Nephron (organoid): ENCODE results near the gene TLR9.

Source experiments
- H3K27ac Mint-ChIP-seq, 3 experiments: 2 replicates each; pipeline ENCODE4 v1.8.0; 2020; ENCODE audit warnings: mixed read lengths in 3 of 3, mild to moderate bottlenecking in 2 of 3, moderate library complexity in 1 of 3
- H3K27me3 Mint-ChIP-seq: 2 replicates; pipeline ENCODE4 v1.8.0; 2021; ENCODE audit warnings: low read depth, mild to moderate bottlenecking, moderate library complexity, mixed read lengths
- H3K36me3 Mint-ChIP-seq: 2 replicates; pipeline ENCODE4 v1.8.0; 2020; ENCODE audit warnings: low read depth, mixed read lengths
- H3K4me1 Mint-ChIP-seq: 2 replicates; pipeline ENCODE4 v1.8.0; 2020; ENCODE audit warnings: mixed read lengths
- H3K4me3 Mint-ChIP-seq, 3 experiments: 2 replicates each; pipeline ENCODE4 v1.8.0; 2020; ENCODE audit warnings: mild to moderate bottlenecking in 3 of 3, mixed read lengths in 3 of 3, moderate library complexity in 2 of 3
- H3K9me3 Mint-ChIP-seq: 2 replicates; pipeline ENCODE4 v1.8.0; 2020; ENCODE audit warnings: mixed read lengths
- TF ChIP-seq, protein P1 (sequence below), 3 experiments: fragments of 200-600 bp; sonication (generic); IDR thresholded peaks; one replicate each; pipeline ENCODE4 v1.5.0; 2021; ENCODE audit warnings: antibody characterized with exemption in 3 of 3; ENCODE audit not compliant: unreplicated experiment in 3 of 3

The TLR9 gene

DNA sequence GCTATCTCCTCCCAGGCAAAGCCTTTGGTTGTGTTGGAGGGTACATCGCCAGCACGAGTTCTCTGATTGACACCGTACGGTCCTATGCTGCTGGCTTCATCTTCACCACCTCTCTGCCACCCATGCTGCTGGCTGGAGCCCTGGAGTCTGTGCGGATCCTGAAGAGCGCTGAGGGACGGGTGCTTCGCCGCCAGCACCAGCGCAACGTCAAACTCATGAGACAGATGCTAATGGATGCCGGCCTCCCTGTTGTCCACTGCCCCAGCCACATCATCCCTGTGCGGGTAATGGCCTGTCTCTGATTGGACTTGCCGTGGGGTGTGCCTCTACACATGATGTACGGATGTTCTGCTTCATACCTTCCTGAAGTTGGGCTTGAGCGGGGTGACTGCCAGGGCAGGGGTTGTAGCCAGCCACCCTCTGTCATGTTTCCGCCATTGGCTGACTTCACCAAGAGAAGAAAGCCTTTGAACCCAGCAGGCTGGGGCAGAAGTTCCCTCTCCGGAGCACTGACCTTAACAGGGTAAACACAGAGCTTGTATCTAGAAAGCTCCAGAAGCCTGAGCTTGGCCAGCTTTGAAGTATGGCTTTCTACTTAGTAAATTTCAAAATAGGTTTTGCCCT is 14.1 kb downstream of the TLR9 start:
- no peaks in the 10 kb centered on the region for H3K27me3 Mint-ChIP-seq
- TF ChIP-seq, protein P1, sequence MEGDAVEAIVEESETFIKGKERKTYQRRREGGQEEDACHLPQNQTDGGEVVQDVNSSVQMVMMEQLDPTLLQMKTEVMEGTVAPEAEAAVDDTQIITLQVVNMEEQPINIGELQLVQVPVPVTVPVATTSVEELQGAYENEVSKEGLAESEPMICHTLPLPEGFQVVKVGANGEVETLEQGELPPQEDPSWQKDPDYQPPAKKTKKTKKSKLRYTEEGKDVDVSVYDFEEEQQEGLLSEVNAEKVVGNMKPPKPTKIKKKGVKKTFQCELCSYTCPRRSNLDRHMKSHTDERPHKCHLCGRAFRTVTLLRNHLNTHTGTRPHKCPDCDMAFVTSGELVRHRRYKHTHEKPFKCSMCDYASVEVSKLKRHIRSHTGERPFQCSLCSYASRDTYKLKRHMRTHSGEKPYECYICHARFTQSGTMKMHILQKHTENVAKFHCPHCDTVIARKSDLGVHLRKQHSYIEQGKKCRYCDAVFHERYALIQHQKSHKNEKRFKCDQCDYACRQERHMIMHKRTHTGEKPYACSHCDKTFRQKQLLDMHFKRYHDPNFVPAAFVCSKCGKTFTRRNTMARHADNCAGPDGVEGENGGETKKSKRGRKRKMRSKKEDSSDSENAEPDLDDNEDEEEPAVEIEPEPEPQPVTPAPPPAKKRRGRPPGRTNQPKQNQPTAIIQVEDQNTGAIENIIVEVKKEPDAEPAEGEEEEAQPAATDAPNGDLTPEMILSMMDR (IDR thresholded peaks at IDR 0.05; ENCODE audit: unreplicated experiment in 3 of 3), result no peak
- H3K9me3 Mint-ChIP-seq, result no peaks in the 10 kb centered on the region
- peaks cover 83% of the 10 kb centered on the region for H3K36me3 Mint-ChIP-seq
- H3K4me1 Mint-ChIP-seq, result peaks cover under 1% of the 10 kb centered on the region
- H3K4me3 Mint-ChIP-seq, result no peak overlapping the region
- no peak overlapping the region for H3K27ac Mint-ChIP-seq

DNA sequence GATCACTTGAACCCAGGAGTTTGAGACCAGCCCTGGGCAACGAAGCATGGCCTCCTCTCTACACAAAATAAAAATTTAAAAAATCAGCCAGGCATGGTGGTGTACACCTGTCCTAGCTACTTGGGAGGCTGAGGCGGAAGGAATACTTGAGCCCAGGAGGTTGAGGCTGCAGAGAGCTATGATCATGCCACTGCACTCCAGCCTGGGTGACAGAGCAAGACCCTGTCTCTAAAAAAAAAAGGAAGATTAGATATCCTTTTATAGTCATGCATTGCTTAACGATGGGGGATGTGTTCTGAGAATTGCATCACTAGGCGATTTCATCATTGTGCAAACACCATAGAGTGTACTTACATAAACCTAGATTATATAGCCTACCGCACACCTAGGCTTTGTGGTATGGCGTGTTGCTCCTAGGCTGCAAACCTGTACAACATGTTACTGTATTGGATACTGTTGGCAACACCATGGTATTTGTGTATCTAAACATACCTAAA is 14.8 kb downstream of the TLR9 start:
- TF ChIP-seq, protein P1 (IDR thresholded peaks at IDR 0.05; ENCODE audit: unreplicated experiment in 3 of 3), result no peak
- Mint-ChIP-seq H3K27ac (no peak overlapping the region), H3K4me1 (no peaks in the 10 kb centered on the region), H3K36me3 (peaks cover 88% of the 10 kb centered on the region), H3K27me3 (no peaks in the 10 kb centered on the region), H3K9me3 (no peaks in the 10 kb centered on the region), H3K4me3 (no peak overlapping the region)

DNA sequence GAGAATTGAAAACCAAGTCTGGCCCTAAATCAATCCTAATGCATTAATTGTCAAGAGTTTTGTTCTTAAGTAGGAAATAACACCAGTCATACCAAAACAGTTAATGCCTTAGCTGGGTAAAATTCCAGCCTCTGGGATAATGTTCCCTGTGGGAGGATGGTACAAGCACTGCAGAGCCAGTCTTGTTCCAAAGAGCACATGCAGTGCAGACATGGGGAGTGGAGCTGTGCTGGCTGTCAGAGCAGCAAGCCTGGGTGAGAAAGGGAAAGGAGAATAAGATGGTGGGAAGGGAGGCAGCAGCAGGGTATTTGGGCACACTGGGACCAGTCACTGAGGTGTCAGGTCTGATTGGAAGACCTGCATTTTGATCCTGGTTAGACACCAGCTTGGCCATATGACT is 15.4 kb downstream of the TLR9 start:
- no peak overlapping the region for H3K27ac Mint-ChIP-seq
- H3K4me3 Mint-ChIP-seq, result no peak overlapping the region
- peaks cover 88% of the 10 kb centered on the region for H3K36me3 Mint-ChIP-seq
- TF ChIP-seq, protein P1 (IDR thresholded peaks at IDR 0.05; ENCODE audit: unreplicated experiment in 3 of 3), result no peak
- H3K4me1 Mint-ChIP-seq, result no peaks in the 10 kb centered on the region
- no peaks in the 10 kb centered on the region for H3K9me3 Mint-ChIP-seq
- no peaks in the 10 kb centered on the region for H3K27me3 Mint-ChIP-seq

DNA sequence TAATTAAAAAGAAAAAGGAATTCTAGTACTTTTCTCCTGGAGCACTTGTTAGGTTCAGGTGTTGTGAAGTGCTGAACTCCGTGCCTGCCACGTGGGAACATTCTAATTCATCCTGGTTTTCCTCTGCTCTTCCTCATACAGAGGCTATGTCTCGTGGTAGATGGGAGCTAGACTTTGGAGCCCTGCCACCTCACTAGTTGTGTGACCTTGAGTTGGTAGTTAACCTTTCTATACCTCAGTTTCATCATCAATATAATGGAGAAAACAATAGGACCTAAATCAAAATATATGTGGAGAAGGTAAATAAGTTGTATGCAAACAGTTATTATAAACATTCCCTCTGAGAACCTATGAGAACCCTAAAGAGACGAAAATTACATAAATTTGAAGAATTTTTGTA is 16.9 kb downstream of the TLR9 start:
- Mint-ChIP-seq H3K27me3 (no peaks in the 10 kb centered on the region), H3K4me1 (no peaks in the 10 kb centered on the region), H3K4me3 (no peak overlapping the region), H3K9me3 (no peaks in the 10 kb centered on the region), H3K36me3 (peaks cover 89% of the 10 kb centered on the region), H3K27ac (no peak overlapping the region)
- TF ChIP-seq, protein P1 (IDR thresholded peaks at IDR 0.05; ENCODE audit: unreplicated experiment in 3 of 3), result no peak

DNA sequence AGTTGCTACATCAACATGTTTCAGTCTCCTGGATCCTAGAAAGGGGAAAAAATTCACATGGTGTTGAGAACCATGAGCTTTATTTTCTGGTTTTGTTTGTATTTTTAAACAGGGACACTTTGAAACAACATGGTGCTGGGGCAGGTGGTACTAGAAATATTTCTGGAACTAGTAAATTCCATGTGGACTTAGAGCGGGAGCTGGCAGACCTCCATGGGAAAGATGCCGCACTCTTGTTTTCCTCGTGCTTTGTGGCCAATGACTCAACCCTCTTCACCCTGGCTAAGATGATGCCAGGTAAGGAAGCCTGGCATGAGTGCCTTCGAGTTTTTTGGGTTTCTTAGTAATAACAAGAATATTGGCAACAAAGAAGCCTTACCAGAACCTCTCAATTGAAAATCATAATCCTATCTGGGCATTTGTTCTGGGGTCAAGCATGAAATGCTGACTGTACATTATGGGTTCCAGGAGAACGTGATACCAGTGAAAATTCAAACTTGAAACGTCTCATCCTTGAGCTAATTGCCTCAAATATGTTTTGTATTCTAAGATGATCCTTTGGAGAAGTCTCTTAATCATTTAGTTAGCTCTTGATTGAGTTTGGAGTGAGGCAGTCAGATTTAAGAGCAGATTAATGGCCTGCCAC is 19.6 kb downstream of the TLR9 start:
- no peak overlapping the region for H3K27ac Mint-ChIP-seq

More for the DNA sequence above, 19.6 kb downstream of the TLR9 start:
- Mint-ChIP-seq H3K27me3 (peaks cover 3% of the 10 kb centered on the region), H3K4me1 (peaks cover 8% of the 10 kb centered on the region), H3K4me3 (no peak overlapping the region), H3K9me3 (no peaks in the 10 kb centered on the region), H3K36me3 (peaks cover 89% of the 10 kb centered on the region)
- TF ChIP-seq, protein P1 (IDR thresholded peaks at IDR 0.05; ENCODE audit: unreplicated experiment in 3 of 3), result no peak
